Stimulated activated CD8-positive, alpha-beta memory T cell treated with anti-CD3 and anti-CD28 coated beads, Interleukin-12 subunit alpha, Interleukin-12 subunit beta, amount 100 ng/mL, for 24 hours (primary cell): Measurements from ENCODE around the gene STMN3.
"Not testable (repeated sequence)": the region's sequence is repeated elsewhere in the genome, so short reads cannot be mapped to it uniquely, and the experiment has no call there.

Experiments used
- DNase-seq: peaks from one replicate; pipeline ENCODE4 v3.0.0-alpha.2; 2020; ENCODE audit errors: extremely low read depth

Gene STMN3

DNA sequence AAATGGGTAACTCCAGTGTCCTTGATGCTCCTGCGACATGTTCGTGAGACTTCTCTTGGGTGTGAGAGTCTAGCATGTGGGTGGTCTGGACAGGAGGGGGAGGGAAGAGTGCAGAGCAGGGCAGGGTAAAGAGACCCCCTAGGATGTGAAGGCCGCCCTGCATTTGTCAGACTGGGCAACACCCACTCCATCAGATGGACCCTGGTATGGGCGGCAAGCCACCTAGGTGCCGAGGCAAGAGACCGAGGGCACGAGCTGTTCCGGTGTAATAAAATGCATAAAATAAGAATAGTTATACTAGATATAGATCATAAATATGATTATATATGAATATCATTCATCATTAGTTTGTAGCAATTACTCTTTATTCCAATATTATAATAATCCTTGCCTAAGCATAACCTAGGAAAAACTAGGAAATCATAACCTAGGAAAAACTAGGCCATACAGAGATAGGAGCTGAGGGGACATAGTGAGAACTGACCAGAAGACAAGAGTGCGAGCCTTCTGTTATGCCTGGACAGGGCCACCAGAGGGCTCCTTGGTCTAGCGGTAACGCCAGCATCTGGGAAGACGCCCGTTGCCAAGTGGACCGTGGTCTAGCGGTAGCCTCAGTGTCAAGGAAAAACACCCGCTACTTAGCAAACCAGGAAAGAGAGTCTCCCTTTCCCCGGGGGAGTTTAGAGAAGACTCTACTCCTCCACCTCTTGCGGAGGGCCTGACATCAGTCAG is 39.2 kb downstream of the STMN3 start:
- DNase-seq = not testable (repeated sequence)

DNA sequence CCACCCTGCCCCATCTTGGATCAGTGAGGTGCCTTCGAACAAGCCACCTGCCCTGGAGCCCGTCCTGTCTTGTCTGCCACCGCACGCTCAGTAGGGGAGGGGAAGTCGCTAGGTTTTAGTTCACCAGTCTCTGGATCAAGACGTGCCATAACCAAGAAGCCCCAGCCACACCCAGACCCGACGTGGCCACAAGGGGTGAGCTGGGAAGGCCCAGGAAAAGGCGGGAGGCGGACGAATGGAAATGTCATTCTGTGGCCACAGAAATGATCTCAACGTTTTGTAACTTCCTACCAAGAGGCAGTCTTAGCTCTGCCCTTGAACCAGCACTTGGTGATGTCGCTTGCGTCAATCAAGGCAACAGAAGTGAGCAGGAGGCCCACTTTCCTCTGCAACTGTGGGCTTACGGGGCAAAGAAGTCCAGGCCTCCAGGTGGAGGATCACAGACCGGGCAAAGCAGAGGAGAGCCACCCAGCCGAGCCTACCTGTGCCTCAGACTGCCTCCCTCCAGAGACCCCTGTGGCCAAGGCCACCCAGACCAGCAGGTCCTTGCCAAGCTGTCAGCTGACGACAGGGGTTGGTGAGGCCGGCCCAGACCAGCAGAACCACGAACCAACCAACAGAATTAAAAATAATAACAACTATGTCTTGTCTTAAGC is 40.8 kb downstream of the STMN3 start:
- no peak for DNase-seq

DNA sequence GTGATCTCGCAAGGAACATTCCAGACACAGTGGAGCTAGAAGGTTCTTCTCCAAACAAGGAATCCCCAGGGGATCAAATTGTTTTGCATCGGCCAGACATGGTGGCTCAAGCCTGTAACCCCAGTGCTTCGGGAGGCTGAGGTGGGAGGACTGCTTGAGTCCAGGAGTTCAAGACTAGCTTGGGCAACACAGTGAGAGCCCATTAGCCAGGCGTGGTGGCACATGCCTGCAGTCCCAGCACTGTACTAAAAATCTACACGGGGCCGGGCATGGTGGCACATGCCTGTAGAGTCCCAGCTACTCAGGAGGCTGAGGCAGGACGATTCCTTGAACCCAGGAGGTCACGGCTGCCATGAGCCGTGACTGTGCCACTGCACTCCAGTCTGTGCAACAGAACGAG is 41.6 kb downstream of the STMN3 start:
- no peak for DNase-seq

DNA sequence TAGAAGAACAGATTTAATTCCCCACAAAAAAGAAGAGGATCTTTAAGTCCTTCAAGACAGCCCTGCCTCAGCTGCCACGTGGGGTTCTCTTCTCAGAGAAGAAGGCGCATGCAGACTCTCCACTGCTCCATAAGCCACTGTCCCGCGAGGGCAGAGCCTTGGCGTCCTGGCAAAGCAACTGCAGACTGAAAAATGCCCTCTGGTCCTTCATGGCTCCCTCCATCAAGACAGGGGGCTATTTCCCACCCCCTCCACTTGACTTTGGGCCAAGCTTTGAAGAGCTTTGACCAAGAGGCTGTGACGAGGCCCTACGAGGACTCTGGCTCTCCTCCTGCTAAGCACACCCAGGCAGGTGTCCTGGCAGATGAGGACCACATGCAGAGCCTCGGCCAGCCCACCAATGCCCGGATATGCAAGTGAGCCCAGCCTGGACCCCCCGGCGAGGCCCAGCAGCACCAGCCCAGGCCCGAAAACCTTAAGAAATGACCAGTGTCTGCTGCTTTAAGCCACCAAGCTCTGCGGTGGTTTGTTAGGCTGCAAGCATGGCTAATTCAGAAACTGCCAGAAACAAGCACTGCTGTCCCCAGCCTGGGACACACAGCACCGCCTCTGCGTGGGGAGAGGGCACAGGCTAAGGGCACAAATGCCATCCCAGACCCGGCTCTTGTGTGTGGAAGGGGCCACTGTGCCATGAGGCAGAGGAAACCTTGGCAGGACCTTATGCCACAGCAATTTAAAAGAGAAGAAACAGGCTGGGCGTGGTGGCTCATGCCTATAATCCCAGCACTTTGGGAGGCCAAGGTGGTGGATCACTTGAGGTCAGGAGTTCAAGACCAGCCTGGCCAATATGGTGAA is 42.4 kb downstream of the STMN3 start:
- DNase-seq = no peak

DNA sequence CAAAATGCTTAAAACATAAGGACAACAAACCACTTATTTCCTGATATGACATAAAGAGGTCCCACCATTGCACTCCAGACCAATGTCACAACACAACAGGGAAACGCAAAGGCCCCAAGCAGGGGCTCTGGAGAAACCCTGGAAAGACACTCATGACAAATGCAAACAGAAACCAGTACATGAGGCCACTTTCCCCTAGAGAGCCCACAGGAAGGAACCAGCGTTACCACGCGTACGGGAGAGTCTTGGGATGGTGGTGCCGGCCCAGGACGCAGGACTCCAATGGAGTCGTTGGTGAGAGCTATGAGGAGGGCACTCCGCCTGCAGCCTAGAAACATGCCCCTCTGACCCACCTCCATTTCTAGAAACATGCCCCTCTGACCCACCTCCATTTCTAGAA is 46.5 kb downstream of the STMN3 start:
- no peak for DNase-seq

DNA sequence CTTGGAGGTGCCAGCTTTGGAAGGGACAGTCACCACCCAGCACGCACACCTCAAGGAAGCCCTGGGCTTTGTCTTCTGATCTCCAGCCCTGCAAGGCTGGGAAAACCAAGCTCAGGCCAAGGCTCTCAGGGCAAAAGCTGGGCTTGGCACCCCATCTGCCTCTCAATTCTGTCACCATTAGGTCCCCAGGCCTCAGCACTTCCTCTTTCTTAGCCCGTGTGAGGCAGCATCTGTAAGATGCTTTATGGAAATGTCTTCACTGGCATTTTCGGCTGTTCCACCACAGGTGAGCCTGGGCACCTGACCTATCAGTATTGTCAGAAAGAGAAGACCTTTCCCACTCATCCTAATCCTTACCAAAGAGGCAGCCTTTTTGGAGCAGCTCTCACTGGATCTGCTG is 50.9 kb downstream of the STMN3 start:
- DNase-seq = no peak

DNA sequence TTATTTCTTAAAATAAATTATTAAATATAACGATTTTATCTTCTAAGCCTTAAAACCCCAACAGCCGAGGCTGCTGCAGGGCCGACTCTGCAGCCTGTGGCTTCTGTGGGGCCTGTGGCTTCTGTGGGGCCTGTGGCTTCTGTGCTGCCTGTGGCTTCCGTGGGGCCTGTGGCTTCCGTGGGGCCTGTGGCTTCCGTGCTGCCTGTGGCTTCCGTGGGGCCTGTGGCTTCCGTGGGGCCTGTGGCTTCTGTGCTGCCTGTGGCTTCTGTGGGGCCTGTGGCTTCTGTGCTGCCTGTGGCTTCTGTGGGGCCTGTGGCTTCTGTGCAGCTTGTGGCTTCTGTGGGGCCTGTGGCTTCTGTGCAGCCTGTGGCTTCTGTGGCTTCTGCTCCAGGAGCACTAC is 51.5 kb downstream of the STMN3 start:
- not testable (repeated sequence) for DNase-seq

DNA sequence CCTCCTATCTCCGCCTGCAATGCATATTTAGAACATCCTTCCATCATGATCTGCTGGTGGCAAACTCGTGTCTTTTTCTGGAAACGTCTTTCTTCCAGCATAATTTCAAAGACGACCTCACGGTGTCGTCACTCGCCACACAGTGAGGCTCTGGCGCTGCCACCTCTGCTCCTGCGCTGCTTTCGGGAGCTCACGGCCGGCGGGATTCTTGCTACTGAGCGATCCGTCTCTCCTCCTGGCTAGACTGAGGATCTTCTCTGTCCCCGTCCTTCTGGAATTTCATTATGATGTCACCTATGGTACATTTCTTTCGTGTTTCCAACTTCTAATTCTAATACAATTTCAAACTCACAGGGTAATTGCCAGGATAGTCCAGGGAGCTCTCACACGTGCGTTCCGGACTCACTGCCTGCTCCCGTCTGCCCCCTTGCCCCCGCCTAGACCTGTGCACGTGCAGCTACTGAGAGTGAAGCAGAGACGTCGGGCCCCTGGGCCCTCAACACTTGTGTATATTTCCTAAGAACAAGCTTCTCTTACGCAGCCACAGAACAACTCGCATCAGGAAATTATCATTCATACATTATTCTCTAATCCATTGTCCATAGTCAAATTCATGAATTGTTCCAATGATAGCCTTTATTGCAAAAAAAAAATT is 53.7 kb downstream of the STMN3 start:
- no peak for DNase-seq

DNA sequence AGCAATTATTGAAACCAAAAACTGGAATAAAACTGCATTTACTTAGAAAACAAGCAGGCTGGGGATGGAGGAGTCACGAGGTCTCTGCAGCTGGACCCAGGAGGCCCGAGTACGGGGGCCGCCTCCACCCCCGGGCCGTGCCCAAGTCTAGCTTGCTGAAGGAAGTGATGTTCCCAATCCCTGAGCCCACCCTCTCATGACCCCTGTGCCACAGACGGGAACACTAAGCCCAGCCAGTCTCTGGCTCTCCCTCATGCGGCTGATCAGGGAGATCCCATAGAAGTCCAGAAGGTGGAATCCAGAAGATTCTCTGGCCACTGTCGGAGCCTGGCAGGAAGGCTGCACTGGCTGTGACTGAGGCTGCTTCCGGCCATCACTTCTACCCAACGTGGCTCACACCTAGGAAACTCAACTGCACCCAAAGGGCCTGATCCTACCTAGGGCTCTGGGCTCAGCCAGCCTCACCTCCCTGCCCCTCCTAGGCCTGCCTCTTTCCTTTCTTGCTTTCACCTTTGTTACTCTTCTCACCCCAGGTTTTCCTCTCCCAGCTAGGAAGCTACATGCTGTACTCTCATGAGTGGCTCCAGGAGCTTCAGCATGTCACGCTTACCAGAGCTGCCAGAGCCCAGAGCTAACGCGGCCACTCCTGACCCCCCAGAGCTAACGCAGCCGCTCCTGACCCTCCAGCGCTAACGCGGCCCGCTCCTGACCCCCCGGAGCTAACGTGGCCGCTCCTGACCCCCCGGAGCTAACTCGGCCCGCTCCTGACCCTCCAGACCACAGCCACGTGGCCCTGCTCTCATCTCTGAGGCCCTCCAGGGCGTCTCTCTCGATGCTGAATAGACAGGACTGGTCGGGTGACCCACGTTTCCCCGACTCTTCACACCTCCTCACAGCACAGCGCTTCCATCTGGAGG is 54.5 kb downstream of the STMN3 start:
- DNase-seq = no peak

DNA sequence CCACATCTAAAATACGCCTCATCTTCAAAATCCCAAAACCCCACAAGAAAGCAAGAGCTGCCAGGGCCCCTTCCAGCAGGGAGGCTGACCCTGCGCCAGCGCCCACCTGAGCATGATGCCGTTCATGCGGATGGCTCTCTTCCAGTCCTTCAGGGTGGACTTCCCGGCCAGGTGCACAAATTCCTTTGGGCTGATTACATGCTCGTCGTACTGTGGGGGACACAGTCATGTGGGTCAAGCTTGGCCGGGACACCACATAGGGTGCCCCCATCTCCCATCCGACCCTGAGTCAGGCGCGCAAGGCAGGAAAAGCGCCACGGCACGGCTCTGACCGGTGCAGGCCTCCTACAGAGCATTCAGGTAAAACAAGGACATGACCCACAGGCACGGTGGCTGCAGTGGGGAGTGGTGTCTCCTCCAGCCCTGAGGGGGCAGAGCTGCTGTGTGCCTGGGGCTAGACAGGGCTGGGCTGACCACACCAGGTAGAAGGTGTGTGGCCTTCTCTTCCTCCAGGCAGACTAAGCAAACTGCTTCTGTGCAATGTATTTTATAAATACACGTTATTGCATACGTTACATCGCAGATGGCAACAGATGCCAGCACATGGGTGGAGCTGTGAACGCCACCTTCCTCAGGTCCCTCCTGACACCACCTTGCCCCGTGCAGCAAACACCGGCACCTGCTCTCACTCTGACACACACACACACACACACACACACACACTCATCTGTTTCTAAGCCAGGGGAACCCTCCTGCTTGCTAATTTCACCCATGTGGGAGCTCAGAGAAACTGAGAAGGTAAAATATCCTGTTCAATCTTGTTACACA is 55.4 kb downstream of the STMN3 start:
- no peak for DNase-seq

DNA sequence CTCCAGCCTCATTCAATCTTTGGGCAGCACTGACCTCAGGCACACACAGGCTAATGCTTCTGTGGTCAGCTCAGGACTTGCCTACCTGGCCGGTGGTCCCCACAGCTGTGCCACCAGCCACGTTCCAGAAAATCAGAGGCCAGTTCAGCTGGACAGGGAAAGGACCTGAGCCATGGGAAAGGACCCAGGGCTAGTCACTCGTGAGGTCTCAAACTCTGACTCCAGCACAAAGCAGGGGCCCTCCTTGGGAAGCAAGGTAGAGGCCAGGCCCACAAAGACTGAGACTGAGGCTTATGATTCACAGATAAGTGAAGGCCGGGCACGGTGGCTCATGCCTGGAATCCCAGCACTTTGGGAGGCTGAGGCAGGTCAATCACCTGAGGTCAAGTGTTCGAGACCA is 56.8 kb downstream of the STMN3 start:
- no peak for DNase-seq

DNA sequence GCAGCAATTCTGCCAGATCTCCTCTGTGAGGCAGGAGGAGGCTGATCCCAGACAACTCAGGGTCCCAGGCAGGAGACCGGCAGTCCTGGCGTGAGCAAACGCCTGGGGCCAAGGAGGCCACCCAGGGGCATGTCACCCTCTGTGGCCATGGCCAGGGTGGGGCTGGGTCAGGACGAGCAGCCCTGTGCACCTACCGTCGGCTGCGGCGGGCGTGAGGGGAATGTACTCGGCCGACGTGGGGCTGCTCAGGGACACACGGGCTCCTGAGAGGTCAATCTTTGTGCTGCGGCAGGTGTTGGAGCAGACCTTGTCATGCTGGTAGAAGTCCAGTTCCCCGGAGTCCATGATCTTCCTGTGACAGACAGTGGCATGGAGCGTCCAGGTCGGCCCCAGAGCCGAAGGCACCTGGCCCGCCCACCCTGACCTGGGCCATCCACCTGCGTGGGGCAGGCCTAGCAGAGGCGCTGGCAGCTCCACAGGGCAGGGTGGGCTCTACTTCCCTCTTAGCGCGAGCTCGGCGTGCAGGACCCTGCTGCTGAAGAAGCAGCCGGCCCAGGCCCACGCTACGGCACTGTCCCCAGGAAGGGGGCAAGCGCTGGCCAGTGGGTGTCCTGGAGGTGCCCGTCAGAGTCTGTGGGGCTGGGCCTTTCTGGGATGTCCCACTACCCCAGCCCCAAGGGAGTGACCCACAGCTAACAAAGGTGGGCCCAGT is 57.7 kb downstream of the STMN3 start:
- no peak for DNase-seq

DNA sequence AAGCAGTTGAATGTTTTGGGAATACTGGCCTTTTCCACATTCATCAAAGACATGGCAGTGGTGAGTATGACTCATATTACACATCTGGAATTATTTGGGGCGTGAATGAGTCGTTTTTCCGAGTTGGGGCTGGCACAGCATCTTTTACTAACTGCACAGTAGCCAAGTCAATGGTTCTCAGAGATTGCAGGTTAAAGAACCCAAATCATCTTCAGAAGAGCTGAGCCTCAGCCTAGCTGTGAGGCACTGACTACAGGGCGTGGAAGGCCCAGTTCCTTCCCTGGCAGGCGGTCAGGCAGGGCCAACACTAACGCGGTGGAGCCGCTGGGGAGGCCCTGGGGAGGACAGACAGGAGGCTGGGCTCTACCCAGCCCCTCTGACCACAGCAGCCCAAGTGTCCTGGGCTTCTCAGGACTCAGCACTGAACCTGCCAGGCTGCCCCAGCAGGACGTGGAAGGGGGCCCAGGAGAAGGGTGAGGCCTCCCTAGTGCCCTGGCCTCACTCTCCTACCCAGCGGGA is 59.1 kb downstream of the STMN3 start:
- no peak for DNase-seq

DNA sequence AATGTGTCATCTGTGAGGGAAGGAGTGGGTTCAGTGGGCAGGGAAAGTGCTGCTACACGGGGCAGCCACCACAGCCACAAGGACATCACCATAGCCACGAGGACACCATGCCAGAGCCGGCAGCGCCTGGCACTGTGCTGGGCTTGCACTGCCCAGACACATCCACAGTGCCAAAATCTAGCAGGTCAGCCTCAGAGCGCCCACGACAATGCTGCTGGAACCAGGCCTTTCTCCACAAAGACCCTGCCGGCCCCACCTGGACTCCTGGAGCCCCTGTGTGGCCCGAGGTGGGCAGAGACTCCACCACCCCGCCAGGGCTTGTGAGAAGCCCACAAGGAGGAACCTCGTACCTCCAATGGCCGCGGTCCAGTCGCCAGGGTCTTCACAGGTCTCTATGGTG is 60.6 kb downstream of the STMN3 start:
- no peak for DNase-seq

DNA sequence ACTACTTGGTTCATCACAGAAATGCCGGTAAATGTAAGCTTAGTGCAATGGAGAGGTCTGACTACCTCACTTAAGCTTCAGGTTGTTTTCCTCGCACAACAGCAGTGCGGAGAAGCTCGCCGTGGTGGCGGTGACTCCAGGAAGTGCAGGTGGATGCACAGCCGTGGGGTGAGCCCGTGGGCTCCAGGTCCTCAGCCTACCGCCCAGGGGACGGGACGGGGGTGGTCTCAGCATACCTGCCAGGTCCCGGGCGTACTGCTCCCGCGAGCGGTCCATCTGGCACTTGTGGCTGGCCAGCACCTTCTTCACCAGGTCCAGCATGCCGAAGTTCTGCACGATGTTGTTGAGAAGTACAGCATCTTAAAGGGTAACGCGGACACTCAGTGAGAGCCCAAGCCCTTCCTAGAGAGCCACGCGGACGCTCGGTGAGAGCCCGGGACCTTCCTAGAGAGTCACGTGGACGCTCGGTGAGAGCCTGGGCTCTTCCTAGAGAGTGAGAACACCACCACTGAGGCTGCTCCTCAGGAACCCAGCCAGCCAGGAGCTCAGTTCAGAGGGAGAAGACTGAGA is 61.4 kb downstream of the STMN3 start:
- no peak for DNase-seq

DNA sequence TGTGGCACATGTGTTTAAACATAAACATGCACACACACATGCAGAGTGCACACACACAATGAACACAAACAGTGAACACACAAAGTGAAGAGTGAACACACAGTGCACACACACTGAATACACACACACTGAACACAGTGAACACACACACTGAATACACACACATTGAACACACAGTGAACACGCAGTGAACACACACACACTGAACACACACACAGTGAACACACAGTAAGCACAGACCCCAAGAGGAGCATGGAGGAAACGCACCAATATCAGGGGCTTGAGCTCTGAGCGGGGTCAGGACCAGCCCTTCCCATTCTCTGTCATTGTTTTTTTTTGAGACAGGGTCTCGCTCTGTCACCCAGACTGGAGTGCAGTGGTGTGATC is 62.1 kb downstream of the STMN3 start:
- no peak for DNase-seq

DNA sequence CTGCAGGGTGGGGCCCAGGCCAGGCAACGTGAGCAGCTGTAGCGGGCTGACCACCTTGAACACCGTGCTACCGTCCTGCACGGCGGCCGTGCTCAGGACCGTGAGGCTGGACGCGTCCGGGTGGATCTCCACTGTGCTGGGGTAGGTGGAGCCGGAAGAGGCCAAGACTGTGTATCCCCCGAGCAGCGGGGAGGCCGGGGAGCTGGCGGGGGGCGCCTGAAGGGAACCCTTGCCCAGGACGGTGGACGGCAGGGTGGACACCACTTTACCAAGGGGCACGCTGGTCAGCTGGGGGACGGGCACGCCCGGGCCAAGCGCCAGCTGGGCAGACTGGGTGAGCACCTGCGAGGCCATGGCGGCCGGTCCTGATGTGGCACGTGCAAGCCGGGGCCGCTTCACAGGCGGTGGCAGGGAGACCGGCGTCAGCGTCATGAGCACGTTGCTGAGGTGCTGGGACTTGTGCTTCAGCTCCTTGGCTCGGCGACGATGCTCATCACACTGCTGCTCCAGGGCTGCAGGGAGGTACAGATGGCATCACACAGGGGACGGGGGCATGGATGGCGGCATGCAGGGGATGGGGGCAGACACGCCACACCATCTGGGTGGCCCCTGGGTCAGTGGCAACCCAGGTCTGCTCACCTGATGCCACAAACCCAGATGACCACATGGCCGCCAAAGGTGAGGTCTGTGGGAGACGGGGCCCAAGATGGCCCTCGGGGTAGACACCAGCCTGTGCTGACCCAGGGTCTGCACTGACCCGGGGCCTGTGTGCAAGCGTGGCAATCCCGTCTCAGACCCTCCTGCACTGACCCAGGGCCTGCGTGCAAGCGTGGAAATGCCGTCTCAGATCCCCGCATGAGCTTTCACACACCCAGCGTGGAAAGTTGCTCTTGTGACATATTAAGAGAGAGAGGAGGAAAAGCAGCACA is 62.7 kb downstream of the STMN3 start:
- no peak for DNase-seq
